CD4-positive, alpha-beta T cell (primary cell): ENCODE data around the gene NRSN2. TPM values are rescaled to one million over a fixed set of nuclear protein-coding genes. Genes with fewer than 3 reads are reported as not detected.
A peak's percentile ranks its signal among the peaks of the same experiment; 100 is the strongest.

Experiments
- ATAC-seq: fragments of 200-7000 bp; cut with Tn5 transposase; one replicate; pipeline ENCODE4 v1.10.0; 2022; ENCODE audit warnings: mild to moderate bottlenecking; ENCODE audit not compliant: poor library complexity
- CTCF ChIA-PET: fragments of 350-600 bp; sonication (Branson Sonifier 250); formaldehyde crosslinking; loops from one replicate; lab custom pipeline; 2021; ENCODE audit warnings: antibody characterized with exemption, inconsistent platforms; lab: Charles Lee
- POLR2A ChIA-PET: fragments of 350-600 bp; sonication (Branson Sonifier 250); formaldehyde crosslinking; loops from one replicate; lab custom pipeline; 2021; ENCODE audit warnings: antibody characterized with exemption, inconsistent platforms; lab: Charles Lee
- DNase-seq, 14 experiments: peaks; one replicate each; pipeline ENCODE4 v3.0.0-alpha.2; 2013 to 2020; ENCODE audit warnings: mixed read lengths in 2 of 14
- H3K27ac ChIP-seq, 2 donors: one replicate each; pipeline versions ENCODE4 v1.5.1 to v1.7.0; 2013; ENCODE audit warnings: low read length in 2 of 2, low read depth in 1 of 2, mild to moderate bottlenecking in 1 of 2
- H3K27me3 ChIP-seq, 2 experiments: 1 replicate in 1 of 2; 2 replicates in 1 of 2; pipeline versions ENCODE4 v1.6.1 to v1.7.0; 2013; ENCODE audit warnings: low read length in 2 of 2, control low read depth in 1 of 2, mild to moderate bottlenecking in 1 of 2, moderate library complexity in 1 of 2; ENCODE audit not compliant: insufficient read depth in 2 of 2, control insufficient read depth in 1 of 2
- H3K36me3 ChIP-seq: one replicate; pipeline ENCODE4 v1.6.1; 2013; ENCODE audit warnings: low read length, control low read depth; ENCODE audit not compliant: insufficient read depth
- H3K4me1 ChIP-seq: one replicate; pipeline ENCODE4 v1.6.1; 2013; ENCODE audit warnings: low read length, control low read depth; ENCODE audit not compliant: insufficient read depth
- H3K4me3 ChIP-seq: one replicate; pipeline ENCODE4 v1.5.1; 2013; ENCODE audit warnings: mild to moderate bottlenecking, low read length, moderate library complexity
- H3K9me3 ChIP-seq, 2 experiments: 1 replicate in 1 of 2; 2 replicates in 1 of 2; pipeline versions ENCODE4 v1.6.1 to v1.7.0; 2013; ENCODE audit warnings: low read length in 2 of 2, mild to moderate bottlenecking in 2 of 2, control low read depth in 1 of 2, moderate library complexity in 1 of 2; ENCODE audit not compliant: control insufficient read depth in 1 of 2, insufficient read depth in 1 of 2
- H3K27ac Mint-ChIP-seq: one replicate; pipeline ENCODE4 v1.8.0; 2020; ENCODE audit warnings: mixed read lengths
- H3K27me3 Mint-ChIP-seq: one replicate; pipeline ENCODE4 v1.8.0; 2021; ENCODE audit warnings: mixed read lengths
- H3K36me3 Mint-ChIP-seq: one replicate; pipeline ENCODE4 v1.8.0; 2021; ENCODE audit warnings: low read depth, mixed read lengths
- H3K4me1 Mint-ChIP-seq: one replicate; pipeline ENCODE4 v1.8.0; 2021; ENCODE audit warnings: low read depth, mixed read lengths
- H3K4me3 Mint-ChIP-seq: one replicate; pipeline ENCODE4 v1.8.0; 2020; ENCODE audit warnings: mild to moderate bottlenecking, mixed read lengths
- H3K9me3 Mint-ChIP-seq: one replicate; pipeline ENCODE4 v1.8.0; 2020; ENCODE audit warnings: mixed read lengths
- CTCF ChIP-seq: fragments of 200-600 bp; IDR thresholded peaks from one replicate; pipeline ENCODE4 v1.8.0; 2022; ENCODE audit warnings: antibody characterized with exemption, mild to moderate bottlenecking
- intact Hi-C, 2 experiments: fragments of 100-400 bp; cut with DNase I in 1 of 2; cut with micrococcal nuclease in 1 of 2; formaldehyde crosslinking; loops; one replicate each; pipeline versions ENCODE4 v1.15.1 to v1.9.0; 2023 to 2025; cut with DNase I, micrococcal nuclease
- total RNA-seq, 174 experiments: library from RNA in 2 of 174; stranded (reverse) in 2 of 174; gene quantifications; one replicate each; pipeline ENCODE4 v1.2.3 and lab custom pipeline; 2021 to 2026

NRSN2 gene
- total RNA-seq, 2 experiments from 2014 or later: 0.69 to 1.3 TPM

GRCh38 chr20:382291-383115 is 35.6 kb downstream of the NRSN2 start:
- peaks cover 5% of the 10 kb centered on the region for H3K36me3 ChIP-seq
- no peaks in the 10 kb centered on the region for H3K9me3 ChIP-seq
- Mint-ChIP-seq H3K4me3 (peak overlapping the region; percentile 86), H3K27me3 (no peaks in the 10 kb centered on the region), H3K36me3 (peaks cover 10% of the 10 kb centered on the region), H3K4me1 (peaks cover 16% of the 10 kb centered on the region), H3K27ac (peak overlapping the region; percentile 75), H3K9me3 (no peaks in the 10 kb centered on the region)
- H3K27ac ChIP-seq: peak overlapping the region in 1 of 2 donors; percentile 2
- H3K4me1 ChIP-seq: peaks cover 17% of the 10 kb centered on the region
- H3K27me3 ChIP-seq: no peaks in the 10 kb centered on the region
- ATAC-seq (no peak), DNase-seq (peak in 1 of 14 experiments; percentile 5)
- peak overlapping the region; percentile 71 for H3K4me3 ChIP-seq
- ChIA-PET CTCF (no interaction called here), POLR2A (interaction anchor here (0.8 to 2.9 kb wide), 6 partner anchors 18 to 161 kb away, joined by 3 to 24 read pairs (median 4); partner anchors contain the start of genes CSNK2A1, RBCK1, TBC1D20 and ZCCHC3)
- intact Hi-C loops: loop anchor here in 1 of 2 experiments (2.0 kb wide), 2 partner anchors 24 to 78 kb away; no protein-coding TSS in a partner anchor
- TF ChIP-seq CTCF: no peak

GRCh38 chr20:383889-384288 is 37.0 kb downstream of the NRSN2 start:
- ChIA-PET POLR2A (no interaction called here), CTCF (interaction anchor here (0.7 kb wide), 1 partner anchor 24 kb away, joined by 4 read pairs; no protein-coding TSS in a partner anchor)
- no peak for DNase-seq

DNA sequence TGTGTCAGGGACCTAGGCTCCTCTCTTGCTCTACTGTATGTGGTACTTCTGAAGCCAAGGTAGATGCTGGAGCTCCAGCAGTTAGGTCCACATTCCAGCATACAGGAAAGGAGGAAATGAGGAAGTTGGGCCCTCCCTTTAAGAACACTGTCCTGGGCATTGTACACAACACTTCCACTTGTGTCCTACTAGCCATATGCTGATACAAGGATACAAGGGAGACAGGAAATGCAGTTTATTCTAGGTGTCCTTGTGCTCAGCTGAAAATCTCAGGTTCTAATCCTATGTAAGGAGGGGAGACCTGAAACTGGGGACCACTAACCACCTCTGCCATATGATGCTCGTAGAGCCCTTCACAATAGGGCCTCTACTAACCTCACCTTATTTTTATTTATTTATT is 37.8 kb downstream of the NRSN2 start:
- no peaks in the 10 kb centered on the region for H3K9me3 Mint-ChIP-seq
- POLR2A ChIA-PET: no interaction called here
- H3K27me3 Mint-ChIP-seq: no peaks in the 10 kb centered on the region
- ATAC-seq: no peak
- TF ChIP-seq CTCF: no peak
- intact Hi-C loops: no loop called here
- H3K27ac ChIP-seq: no peak overlapping the region
- H3K4me1 Mint-ChIP-seq: peaks cover 16% of the 10 kb centered on the region
- H3K27me3 ChIP-seq: no peaks in the 10 kb centered on the region
- H3K4me3 Mint-ChIP-seq: peak overlapping the region; percentile 3
- H3K4me1 ChIP-seq: peaks cover 17% of the 10 kb centered on the region
- no peak overlapping the region for H3K27ac Mint-ChIP-seq
- peaks cover 28% of the 10 kb centered on the region for H3K36me3 Mint-ChIP-seq
- peaks cover 27% of the 10 kb centered on the region for H3K36me3 ChIP-seq
- H3K4me3 ChIP-seq: no peak overlapping the region
- CTCF ChIA-PET: interaction anchor here (0.7 kb wide), 1 partner anchor 23 kb away, joined by 4 read pairs; no protein-coding TSS in a partner anchor
- no peaks in the 10 kb centered on the region for H3K9me3 ChIP-seq
- no peak for DNase-seq

More at GRCh38 chr20:383889-384288, 37.0 kb downstream of the NRSN2 start:
- Mint-ChIP-seq H3K27ac (peak overlapping the region; percentile 50), H3K4me3 (peak overlapping the region; percentile 67), H3K36me3 (peaks cover 21% of the 10 kb centered on the region), H3K27me3 (no peaks in the 10 kb centered on the region), H3K4me1 (peaks cover 16% of the 10 kb centered on the region), H3K9me3 (no peaks in the 10 kb centered on the region)
- no peak for ATAC-seq
- TF ChIP-seq CTCF: no peak
- peaks cover 17% of the 10 kb centered on the region for H3K4me1 ChIP-seq
- intact Hi-C loops: loop anchor here in 1 of 2 experiments (2.0 kb wide), 2 partner anchors 23 to 77 kb away; no protein-coding TSS in a partner anchor
- H3K4me3 ChIP-seq: no peak overlapping the region
- peaks cover 19% of the 10 kb centered on the region for H3K36me3 ChIP-seq
- H3K9me3 ChIP-seq: no peaks in the 10 kb centered on the region
- H3K27me3 ChIP-seq: no peaks in the 10 kb centered on the region
- H3K27ac ChIP-seq: no peak overlapping the region
